KMS-11 (cell line): Measurements from ENCODE around the gene IL18BP.

ENCODE experiments used
- H2AFZ ChIP-seq: fragments of 200-600 bp; sonication (generic); 2 replicates; pipeline ENCODE4 v1.6.1; 2016; ENCODE audit warnings: antibody characterized with exemption, mixed run types, low read depth
- H3K27ac ChIP-seq: fragments of 200-600 bp; sonication (generic); 2 replicates; pipeline ENCODE4 v1.6.1; 2016; ENCODE audit warnings: mild to moderate bottlenecking, mixed run types
- H3K27me3 ChIP-seq: fragments of 200-600 bp; sonication (generic); 2 replicates; pipeline ENCODE4 v1.6.1; 2017; ENCODE audit warnings: mild to moderate bottlenecking, low read depth, mixed run types, moderate library complexity; ENCODE audit not compliant: insufficient read depth
- H3K36me3 ChIP-seq: fragments of 200-600 bp; sonication (generic); 2 replicates; pipeline ENCODE4 v1.6.1; 2017; ENCODE audit warnings: mild to moderate bottlenecking, mixed run types; ENCODE audit not compliant: insufficient read depth
- H3K4me1 ChIP-seq: fragments of 200-600 bp; sonication (generic); 2 replicates; pipeline ENCODE4 v1.6.1; 2016; ENCODE audit warnings: mild to moderate bottlenecking, low read depth, mixed run types; ENCODE audit not compliant: poor library complexity, severe bottlenecking
- H3K4me2 ChIP-seq: fragments of 200-600 bp; sonication (generic); 2 replicates; pipeline ENCODE4 v1.7.0; 2016; ENCODE audit warnings: mild to moderate bottlenecking, mixed run types
- H3K4me3 ChIP-seq: fragments of 200-600 bp; sonication (generic); IDR thresholded peaks from 2 replicates; pipeline ENCODE4 v1.6.1; 2017; ENCODE audit warnings: low read depth, low read length, mixed read lengths; ENCODE audit not compliant: insufficient read depth
- H3K79me2 ChIP-seq: fragments of 200-600 bp; sonication (generic); 2 replicates; pipeline ENCODE4 v1.6.1; 2016; ENCODE audit warnings: low read depth, mixed run types; ENCODE audit not compliant: insufficient read depth
- H3K9ac ChIP-seq: fragments of 200-600 bp; sonication (generic); 2 replicates; pipeline ENCODE4 v1.6.1; 2016; ENCODE audit warnings: mild to moderate bottlenecking, mixed run types
- H4K20me1 ChIP-seq: fragments of 200-600 bp; sonication (generic); 2 replicates; pipeline ENCODE4 v1.6.1; 2016; ENCODE audit warnings: mild to moderate bottlenecking, mixed run types; ENCODE audit not compliant: insufficient read depth
- CTCF ChIP-seq: fragments of 200-600 bp; sonication (generic); conservative IDR thresholded peaks from 2 replicates; pipeline ENCODE4 v1.6.1; 2017; ENCODE audit warnings: low read depth, mild to moderate bottlenecking, antibody characterized with exemption, low read length, moderate library complexity, mixed read lengths

The IL18BP gene

GRCh38 chr11:72014761-72015320 lies 16.1 kb downstream of the IL18BP start:
- Histone ChIP-seq H3K79me2 (no peaks in the 10 kb centered on the region), H3K4me2 (no peak overlapping the region), H3K4me1 (no peaks in the 10 kb centered on the region), H3K36me3 (peaks cover 14% of the 10 kb centered on the region; the same call in 1 of the 2 replicates), H3K4me3 (no peak overlapping the region), H3K27ac (no peak overlapping the region), H3K9ac (no peak overlapping the region), H4K20me1 (no peaks in the 10 kb centered on the region), H2AFZ (no peak overlapping the region), H3K27me3 (no peaks in the 10 kb centered on the region)
- TF ChIP-seq CTCF: no peak

- Histone ChIP-seq H3K4me2 (no peak overlapping the region), H3K79me2 (no peaks in the 10 kb centered on the region), H3K27me3 (no peaks in the 10 kb centered on the region), H2AFZ (no peak overlapping the region), H3K4me3 (no peak overlapping the region), H3K4me1 (no peaks in the 10 kb centered on the region), H3K9ac (no peak overlapping the region), H3K36me3 (peaks cover 16% of the 10 kb centered on the region; the same call in 1 of the 2 replicates), H3K27ac (no peak overlapping the region), H4K20me1 (no peaks in the 10 kb centered on the region)
- peak; percentile 39 for TF ChIP-seq CTCF
Measured at GRCh38 chr11:72015511-72016061, 16.9 kb downstream of the IL18BP start.

- Histone ChIP-seq H3K9ac (no peak overlapping the region), H4K20me1 (no peaks in the 10 kb centered on the region), H3K27me3 (no peaks in the 10 kb centered on the region), H3K27ac (no peak overlapping the region), H3K79me2 (no peaks in the 10 kb centered on the region), H3K4me1 (no peaks in the 10 kb centered on the region), H2AFZ (no peak overlapping the region), H3K4me2 (no peak overlapping the region), H3K4me3 (no peak overlapping the region), H3K36me3 (peaks cover 16% of the 10 kb centered on the region; the same call in 1 of the 2 replicates)
- TF ChIP-seq CTCF: no peak
Measured at GRCh38 chr11:72018171-72018570, 19.5 kb downstream of the IL18BP start.

DNA sequence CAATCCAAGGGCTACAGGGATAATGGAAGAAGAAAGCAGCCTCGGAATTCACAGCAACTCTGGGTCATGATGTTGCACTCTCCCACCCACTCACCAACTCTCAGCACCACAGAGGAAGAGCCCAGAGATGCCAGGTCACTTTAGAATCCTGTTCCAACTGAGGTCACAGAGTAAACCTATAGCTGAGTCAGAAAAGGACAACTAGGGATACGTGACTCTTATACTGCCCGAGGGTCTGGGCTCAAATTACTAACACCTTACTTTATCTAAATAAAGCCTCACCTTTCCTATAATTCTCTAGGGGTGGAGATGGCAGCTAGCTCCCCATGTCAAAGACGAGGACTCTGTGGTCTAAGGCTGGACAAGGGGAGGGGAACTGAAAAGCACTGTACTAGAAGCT lies 24.6 kb downstream of the IL18BP start:
- H3K4me1 ChIP-seq: peaks cover 6% of the 10 kb centered on the region
- H4K20me1 ChIP-seq: 0 out of 2 replicates have a peak, but pooled peaks cover 8% of the 10 kb centered on the region
- H3K4me3 ChIP-seq: no peak overlapping the region
- peaks cover 11% of the 10 kb centered on the region; the same call in 1 of the 2 replicates for H3K36me3 ChIP-seq
- peaks cover 6% of the 10 kb centered on the region; the same call in 1 of the 2 replicates for H3K79me2 ChIP-seq
- no peak overlapping the region for H3K4me2 ChIP-seq
- no peak for TF ChIP-seq CTCF
- H2AFZ ChIP-seq: no peak overlapping the region
- H3K27ac ChIP-seq: no peak overlapping the region
- no peaks in the 10 kb centered on the region for H3K27me3 ChIP-seq
- H3K9ac ChIP-seq: no peak overlapping the region
